Loucy (cell line): ENCODE data around the gene CAPN14.

Source experiments
- CTCF ChIP-seq: fragments of 200-600 bp; sonication (generic); conservative IDR thresholded peaks from 2 replicates; pipeline ENCODE4 v1.5.1; 2014; ENCODE audit warnings: mild to moderate bottlenecking, antibody characterized with exemption, low read length
- EZH2phosphoT487 ChIP-seq: fragments of 200-600 bp; IDR thresholded peaks from 2 replicates; pipeline ENCODE4 v1.6.1; 2018; ENCODE audit warnings: antibody characterized with exemption, mild to moderate bottlenecking, moderate library complexity, borderline replicate concordance

- TF ChIP-seq CTCF (no peak), EZH2phosphoT487 (no peak)
These were observed 55.7 kb downstream of the CAPN14 start for GRCh38 chr2:31161637-31162036.
